HG02588 (cell line): ENCODE measurements around the gene TOP3B.
"Not testable (repeated sequence)": the region's sequence is repeated elsewhere in the genome, so short reads cannot be mapped to it uniquely, and the experiment has no call there.

ENCODE experiments used
- ATAC-seq: cut with Tn5 transposase; IDR thresholded peaks from one replicate; pipeline ENCODE4 v1.9.1; 2021; ENCODE audit warnings: mild to moderate bottlenecking, moderate library complexity; ENCODE audit not compliant: unreplicated experiment

The TOP3B gene

DNA sequence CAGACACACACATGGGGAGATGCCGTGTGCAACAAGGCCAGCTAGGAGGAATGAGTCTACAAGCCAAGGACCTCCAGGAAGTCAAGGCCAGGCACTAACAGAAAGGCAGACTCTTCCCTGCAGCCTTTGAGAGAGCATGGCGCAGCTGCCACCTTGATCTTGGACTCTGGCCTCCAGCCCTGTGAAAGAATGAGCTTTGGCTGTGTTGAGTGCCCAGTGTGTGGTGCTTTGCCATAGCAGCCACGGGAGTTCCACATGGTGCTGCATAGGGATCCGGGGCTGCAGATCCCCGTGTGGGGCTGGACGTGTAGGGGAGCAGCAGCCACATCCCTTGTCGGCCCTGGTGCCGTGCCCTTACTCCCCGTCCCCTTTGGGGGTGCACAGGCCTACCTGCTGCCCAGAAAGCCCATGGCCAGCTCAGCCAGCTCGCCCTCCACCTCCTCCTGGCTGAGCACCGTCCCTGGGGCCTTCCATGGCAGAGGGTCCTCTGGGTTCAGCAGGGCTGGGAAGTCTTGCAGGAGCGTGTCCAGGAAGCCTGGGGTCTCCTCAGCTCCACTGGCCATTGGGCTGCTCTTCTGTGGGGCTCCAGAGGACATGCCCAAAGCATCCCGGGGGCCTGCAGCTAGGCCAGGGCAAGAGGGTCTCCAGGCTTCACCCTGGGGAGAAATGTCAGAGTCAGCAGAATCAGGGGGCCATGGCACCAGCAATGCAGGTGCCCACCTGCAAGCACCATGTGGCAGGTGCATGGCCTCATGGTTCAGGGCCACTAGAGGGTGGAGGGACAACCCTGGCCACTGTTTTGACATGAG, 36.9 kb downstream of the TOP3B start:
- ATAC-seq, result no peak

DNA sequence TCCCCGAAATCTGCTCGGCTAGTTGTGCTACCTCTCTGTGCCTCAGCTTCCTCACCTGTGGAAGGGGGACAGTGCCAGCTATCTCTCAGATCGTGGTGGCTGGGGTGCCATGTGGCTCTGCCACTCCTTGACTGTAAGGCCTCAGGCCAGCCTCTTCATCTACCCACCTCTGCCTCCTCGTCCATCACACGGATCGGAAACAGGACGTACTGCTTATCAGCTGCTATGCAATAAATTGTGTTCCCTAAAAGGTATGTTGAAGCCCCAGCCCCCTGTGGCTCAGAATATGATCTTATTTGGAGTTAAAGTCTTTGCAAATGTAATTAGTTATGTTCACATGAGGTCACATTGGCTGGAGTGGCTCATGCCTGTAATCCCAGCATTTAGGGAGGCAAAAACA, 37.7 kb downstream of the TOP3B start:
- no peak for ATAC-seq

DNA sequence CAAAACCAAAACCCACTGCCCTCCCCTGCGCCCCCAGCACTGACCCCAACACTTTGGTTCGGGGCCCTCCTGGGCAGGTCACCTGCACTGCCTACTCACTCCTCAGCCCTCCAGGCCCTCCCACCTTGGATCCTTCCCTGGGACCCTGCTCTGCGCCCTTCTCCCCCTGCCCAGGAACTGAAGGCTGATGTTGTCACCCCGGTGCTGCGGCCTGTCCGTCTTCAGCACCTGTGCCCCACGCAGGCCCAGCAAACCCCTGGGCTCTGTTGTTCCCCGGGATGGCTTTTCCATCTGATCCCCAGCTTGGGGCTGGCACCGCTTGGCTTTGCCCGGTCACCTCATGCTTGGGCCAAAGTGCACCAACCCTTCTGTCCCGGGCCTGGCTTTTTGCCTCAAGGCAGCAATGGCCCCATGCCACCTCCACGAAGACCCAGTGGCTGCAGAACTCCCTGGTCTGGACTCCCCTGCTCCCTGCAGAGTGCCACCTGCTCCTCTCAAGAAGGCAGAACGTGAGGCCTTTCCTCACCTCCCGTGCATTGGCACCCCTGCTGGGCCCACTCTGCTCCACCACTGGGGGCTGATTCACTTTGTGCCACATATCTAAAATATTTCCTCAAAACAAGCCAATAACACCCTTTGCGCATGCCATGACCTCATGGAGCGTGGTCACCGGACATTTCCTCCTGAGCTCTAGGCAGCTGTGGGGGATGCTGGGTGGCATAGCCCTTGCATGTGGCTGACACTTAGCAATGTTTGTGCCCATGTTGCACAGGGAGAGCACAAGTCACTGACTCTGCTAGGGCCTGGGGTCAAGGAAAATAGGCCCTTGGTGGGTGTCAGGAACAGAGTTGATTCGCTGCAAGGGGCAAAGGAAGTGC, 38.8 kb downstream of the TOP3B start:
- ATAC-seq, result no peak

DNA sequence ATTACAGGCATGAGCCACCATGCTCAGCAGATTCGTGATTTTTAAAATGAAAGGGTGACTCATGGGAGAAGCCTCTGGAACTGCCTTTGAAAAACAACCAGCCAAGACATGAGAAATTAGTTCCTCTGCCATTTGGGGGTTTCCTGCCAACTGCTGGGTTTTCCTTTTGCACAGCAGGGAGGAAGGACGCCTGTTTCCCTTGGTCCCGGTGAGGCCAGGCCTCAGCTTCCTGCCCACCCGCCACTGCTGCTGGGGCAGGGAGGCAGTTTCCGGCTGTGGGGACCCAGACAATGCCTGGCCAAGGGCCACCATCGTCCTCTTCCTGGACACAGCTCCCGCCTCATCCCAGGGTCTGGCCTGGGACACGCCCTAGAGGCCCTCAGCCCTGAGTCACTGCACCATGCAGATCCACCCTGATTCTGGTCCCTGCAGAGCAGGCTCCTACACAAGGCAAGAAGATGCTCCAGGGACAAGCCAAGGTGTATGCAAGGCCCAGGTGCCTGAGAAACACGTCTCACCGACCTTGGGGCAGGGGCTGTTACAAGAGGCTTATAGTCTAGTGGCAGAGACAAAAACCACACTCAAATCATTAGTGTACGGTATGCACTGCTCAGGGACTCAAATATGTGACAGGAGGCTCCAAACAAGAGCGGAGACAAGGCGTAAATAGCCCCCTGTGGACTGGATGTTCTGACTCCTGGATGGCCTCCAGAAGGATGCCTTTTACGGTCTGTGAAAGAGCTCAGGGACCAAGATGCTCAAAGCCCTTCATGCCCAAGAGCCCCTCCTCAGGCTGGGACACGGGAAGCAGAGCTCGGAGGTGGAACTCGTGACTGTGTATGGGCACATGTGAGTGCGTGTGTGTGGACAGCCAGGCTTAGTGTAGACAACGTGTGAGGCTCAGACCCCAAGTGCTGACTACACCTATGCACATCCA, 39.9 kb downstream of the TOP3B start:
- no peak for ATAC-seq

DNA sequence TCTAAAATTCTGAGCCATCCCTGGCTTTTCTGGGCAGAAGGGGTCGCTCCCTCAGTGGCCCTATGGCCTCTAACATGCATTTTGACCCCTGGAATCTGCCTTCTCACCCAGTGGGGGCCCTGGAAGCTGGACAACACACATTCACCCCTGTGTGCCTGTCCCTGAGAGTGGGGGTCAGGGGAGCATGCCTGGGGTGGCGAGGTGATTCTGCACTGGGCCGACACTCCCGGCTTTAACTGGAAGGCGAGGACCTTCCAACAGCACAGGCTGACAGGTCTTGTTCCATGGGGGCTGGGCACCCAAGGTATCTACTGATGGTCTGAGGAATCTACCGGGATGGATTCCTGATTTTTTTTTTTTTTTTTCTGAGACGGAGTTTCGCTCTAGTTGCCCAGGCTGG, 40.7 kb downstream of the TOP3B start:
- ATAC-seq, result no peak

DNA sequence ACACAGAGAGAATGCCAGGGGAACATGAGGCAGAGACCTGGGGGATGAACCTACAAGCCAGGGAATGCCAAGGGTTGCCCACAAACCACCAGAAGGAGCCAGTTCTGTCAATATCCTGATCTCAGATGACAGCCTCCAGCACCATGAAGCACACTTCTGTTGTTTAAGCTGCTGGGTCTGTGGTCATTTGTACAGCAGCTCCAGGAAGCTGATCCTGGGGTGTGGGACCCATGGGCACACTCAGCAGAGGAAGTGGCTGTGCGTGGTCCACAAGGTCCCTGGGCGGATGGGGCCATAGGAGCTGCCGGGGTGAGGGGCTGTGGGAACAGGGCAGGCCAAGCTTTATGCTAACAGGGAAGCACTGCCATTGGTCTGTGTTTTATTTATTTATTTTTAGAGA, 42.1 kb downstream of the TOP3B start:
- ATAC-seq, result no peak

DNA sequence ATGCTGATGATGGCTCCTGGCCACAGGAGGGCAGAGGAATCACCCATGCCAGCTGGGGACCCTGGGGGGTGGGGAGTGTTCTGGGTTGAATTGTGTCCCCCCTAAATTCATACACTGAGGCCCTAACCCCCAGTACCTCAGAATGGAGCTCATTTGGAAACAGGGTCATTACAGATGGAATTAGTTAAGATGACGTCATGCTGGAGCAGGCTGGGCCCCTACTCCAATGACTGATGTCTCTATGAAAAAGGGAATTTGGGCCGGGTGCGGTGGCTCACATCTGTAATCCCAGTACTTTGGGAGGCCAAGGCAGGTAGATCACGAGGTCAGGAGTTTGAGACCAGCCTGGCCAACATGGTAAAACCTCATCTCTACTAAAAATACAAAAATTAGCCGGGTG, 42.7 kb downstream of the TOP3B start:
- not testable (repeated sequence) for ATAC-seq

DNA sequence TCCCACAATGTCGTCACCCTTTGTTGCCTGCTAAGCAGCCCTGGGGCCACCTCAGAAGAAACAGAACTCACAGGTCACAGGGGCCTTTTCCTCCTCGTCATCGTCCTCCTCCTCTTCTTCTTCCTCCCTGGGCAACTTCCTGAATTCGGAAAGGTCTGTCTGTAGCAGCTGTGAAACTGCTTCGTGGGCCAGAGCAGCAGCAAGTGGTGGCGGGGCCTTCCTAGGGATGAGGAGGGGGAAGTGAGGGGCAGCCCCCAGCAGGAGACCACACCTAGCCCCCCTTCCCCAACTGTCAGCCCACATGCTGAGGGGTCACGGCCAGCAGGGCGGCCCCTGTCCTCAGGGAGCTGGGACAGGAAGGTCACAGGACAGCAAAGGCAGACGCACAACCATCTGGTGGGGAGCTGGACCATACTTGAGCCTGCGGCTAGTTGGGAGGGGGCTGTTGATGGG, 43.1 kb downstream of the TOP3B start:
- ATAC-seq, result no peak

DNA sequence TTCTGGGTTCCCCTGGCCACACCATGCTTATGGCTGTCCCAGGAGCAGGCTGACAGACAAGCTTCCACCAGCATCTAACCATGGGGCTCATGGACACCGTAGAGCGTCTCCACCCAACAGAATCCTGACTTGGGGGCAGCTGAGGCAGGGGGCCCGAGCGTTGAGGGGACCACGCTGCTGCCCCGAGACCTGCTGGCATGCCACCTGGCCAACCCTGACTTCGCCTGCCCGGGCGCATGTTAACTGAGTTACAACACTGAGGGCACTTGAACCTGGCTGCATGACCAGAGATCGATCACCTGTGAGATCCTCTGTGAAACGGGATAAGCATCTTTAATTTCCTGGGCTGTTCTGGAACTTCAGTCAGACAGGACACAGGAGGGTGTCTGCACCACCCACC, 43.7 kb downstream of the TOP3B start:
- ATAC-seq, result no peak

DNA sequence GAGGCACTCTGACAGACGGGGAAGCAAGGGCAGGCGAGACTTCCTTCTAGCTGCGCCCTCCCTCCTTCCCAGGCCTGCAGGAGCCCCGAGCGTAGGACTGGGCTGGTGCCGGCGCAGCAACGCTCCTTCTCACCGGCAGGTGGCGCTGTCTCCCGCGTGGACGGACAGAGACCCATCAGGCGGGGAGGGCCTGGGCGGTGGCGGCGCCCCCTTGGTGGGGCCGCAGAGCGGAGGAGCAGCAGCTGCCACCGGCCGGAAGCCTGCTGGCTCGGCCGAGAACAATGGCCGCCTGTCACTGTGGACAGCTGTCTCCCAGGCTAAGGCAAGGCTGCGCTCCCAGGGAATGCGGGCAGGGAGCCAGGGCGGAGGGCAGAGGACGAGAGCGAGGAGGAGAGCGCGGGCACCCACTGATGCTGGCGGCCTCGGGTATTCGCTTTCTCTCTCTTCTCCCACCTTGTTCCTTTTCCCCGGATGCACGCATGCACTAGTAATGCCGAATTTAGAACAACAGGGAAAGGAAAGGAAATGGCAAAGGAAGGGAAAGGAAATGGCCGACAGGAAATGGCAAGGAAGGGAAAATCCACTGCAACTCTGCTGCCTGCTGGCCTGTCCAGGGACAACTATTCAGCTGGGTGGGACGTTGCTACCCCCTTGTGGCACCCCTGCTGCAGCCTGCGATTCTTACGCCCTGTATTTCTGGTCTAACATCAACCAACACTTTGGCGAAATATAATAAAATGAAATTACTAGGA, 44.3 kb downstream of the TOP3B start:
- ATAC-seq, result peak; percentile 82

DNA sequence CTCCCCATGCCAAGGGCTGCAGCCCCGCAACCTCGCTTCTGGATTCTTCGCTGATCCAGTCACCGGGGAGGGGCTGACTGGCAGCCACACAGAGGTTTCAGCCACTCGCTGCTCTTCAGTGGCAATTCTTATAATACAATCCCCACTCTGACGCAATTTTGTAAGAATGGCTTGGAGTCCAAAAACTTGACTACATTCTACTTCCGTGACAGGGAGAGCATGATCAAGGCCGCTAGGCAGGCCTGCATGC, 44.8 kb downstream of the TOP3B start:
- no peak for ATAC-seq

DNA sequence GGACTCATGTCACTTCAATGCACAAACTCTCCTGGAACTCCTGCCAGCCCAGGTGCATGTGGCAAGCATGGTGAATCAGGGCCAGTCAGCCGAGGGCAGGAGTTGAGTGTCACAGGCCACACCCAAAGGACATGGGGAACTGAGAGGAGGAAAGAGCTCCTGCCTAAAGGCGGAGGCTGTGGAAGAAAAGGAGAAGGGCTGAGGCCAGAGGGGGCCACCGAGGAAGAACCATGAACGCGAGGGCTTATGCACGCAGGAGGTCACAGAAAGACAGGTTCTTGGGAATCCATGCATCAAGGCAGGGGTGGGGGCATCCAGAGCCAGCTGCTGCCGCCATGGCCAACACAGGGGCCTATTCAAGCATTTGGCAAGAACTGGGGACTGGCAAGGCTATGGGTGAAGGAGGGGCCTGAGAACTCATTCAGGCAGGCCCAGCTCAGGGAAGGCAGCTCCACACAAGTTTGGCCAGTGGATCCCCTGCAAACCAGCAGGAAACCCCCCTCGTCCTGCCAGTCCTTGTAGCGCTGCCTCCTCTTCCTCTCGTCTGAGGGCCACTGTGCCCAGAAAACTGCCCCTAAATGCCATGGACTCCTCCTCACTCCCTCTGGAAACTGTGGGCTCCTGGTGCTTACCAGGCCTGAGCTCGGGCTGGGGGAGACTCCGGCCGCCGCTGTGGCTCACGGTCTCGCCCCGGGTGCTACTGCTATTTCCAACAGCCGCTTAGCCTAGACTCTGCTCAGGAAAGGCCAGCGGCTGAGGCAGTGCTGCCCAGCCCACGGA, 45.4 kb downstream of the TOP3B start:
- ATAC-seq, result no peak

DNA sequence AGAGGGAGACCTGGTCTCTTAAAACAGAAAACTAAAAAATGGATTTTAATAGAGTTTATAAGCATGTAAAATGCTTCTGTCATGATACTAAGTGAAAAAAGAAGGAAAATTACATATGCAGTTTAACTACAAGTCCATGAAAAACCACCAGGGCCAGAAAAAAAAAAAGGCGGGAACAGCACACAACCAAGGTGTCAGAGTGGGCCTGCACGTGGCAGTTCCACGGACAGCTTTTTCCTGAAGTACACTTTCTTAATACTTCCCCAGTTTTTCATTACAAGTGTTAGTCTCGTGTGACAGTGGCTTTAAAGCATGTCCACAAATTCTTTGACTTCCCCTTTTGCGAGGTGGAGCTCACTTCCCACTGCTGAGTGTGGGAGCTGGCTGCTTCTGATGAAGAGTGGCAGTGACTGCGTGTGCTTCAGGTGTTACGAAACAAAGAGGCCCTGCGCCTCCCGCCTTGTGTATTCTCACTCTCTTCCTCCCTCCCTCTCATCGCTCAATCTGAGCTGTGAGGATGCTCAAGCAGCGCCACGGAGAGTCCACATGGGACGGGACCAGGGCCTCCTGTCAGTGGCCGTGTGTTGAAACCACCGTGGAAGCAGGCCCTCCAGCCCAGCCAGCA, 46.3 kb downstream of the TOP3B start:
- ATAC-seq, result no peak

DNA sequence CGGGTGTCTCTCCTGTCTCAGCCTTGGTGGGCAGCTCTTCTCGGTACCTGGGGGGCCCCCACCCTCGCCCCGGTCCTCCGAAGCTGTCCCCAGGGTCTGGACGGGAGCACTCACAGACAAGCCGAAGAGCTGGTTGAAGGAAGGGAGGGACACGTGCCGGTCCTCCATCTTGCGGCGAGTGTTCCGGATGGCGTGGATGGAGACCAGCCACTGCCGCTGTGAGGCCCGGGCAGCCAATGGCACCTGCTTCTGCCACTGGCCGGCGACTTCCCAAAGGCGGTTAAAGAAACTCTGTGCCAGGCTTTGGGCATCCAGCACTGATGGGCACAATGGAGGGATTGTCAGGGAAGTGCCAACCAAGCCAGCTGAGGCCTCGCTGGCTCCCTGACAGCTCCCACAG, 48.7 kb downstream of the TOP3B start:
- ATAC-seq, result no peak

DNA sequence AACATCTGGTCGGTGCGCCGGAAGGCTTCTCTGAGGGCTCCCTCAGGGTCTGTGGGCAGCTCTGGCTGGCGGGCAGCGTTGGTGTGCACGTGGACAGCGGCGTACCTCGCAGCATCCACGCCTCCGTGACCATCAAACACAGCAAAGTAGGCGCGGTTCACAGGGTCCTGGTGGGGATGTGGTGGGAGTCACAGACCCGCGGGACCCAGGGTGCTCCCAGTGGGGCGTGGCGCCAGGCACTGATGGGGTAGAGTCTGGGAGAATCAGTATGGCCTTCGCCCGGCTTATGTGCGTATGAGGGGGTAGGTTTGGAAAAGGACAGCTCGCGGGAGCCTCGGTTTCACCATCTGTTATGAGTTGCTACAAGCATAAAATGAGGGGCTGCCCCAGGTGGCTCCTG, 49.2 kb downstream of the TOP3B start:
- no peak for ATAC-seq

DNA sequence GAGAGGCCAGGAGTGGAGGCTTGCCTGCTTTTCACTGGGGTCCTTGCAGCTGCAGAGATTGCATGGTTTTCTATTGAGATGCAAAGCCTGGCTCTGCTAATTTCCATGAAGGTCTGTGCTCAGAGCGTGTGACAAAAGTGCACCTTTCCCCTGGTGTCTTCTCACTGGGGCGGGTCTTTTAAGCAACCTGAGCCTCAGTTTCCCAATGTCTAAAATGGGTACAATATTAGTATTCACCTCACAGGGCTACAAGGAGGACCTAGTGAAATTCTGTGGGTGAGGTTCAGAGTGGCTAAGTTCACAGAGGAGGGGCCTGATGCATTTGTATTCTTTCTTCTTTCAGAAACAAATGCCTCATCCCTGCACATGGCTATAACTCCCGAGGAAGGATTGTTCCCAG, 50.2 kb downstream of the TOP3B start:
- no peak for ATAC-seq

DNA sequence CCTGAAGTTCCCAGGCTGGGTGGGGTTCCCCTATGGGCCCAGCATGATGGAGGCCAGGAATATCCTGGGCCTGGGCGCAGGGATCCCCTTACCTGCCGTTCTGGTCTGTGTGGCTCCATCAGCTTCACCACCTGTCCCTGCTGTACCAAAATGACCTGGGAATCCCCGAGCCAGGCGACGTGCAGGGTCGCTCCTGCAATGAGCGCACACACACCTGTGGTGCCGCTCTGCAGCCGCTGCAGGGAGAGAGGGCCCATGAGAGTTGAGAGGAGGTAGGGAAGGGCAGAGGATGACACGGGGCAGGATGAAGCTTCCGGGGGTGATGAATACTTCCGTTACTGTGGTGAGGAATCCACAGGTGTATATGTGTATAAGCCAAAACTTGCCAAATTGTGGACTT, 51.5 kb downstream of the TOP3B start:
- no peak for ATAC-seq

DNA sequence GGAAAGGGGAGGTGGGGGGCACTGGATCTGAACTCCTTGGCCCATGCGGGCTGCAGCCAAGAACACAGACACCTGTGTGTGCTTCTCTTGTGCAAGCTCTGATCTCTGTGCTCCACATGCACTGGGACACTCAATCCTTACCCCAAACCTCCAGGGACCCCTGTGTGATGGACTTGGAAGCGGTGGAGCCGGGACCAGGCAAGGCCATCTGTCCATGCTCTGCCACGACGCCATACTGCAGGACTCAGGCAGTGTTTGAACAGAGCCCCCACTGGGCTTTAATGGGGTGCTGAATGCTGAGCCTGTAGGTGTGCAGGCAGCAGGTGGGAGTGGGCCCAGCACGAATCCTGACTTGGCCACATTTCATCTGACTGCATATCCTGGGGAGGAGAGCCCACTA, 53.3 kb downstream of the TOP3B start:
- ATAC-seq, result no peak

DNA sequence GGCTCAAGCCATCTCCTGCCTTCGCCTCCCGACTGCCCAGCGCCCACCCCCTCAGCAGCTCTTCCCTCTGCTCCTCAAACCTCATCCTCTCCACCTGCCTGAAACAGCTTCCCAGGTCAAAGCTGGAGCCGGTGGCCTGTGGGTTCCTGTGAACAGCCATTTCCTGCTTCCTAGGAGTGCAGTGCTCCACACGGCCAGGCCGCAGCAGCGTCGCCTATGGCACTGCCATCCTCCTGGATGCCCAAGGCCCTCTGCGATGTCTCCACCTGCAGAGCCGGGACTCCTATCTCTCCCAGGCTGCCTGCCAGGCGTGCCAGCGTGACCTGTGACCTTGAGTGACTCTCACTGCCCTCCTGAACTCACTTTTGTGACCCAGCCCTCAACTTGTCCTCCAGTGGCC, 54.5 kb downstream of the TOP3B start:
- ATAC-seq, result no peak
